GM12878 (cell line): ENCODE results near the gene STXBP2. TPM values are rescaled to one million over a fixed set of nuclear protein-coding genes. Genes with fewer than 3 reads are reported as not detected.

Experiments
- ATAC-seq: fragments of 200-7000 bp; cut with Tn5 transposase; 3 replicates; pipeline ENCODE4 v1.9.1; 2020; ENCODE audit warnings: mild to moderate bottlenecking, moderate library complexity
- BruUV-seq: library from RNA; stranded (reverse); fragments of 400-500 nt; replicated peaks from 2 replicates; lab custom pipeline; 2021; lab: Mats Ljungman, UMichigan
- CTCF ChIA-PET: fragments of 300-600 bp; sonication (Branson Sonifier 250); formaldehyde crosslinking; extraction: SDS; loops from one replicate; lab custom pipeline; 2021; ENCODE audit warnings: inconsistent platforms; lab: Yijun Ruan, JAX
- POLR2A ChIA-PET: fragments of 350-600 bp; formaldehyde crosslinking; extraction: SDS; loops from one replicate; lab custom pipeline; 2021; ENCODE audit warnings: inconsistent platforms; lab: Charles Lee
- RAD21 ChIA-PET: fragments of 300-600 bp; sonication (Branson Sonifier 250); formaldehyde crosslinking; loops from one replicate; lab custom pipeline; 2023; ENCODE audit warnings: antibody characterized with exemption; ENCODE audit not compliant: unreplicated experiment; lab: Charles Lee
- SMC1A ChIA-PET: fragments of 300-600 bp; sonication (Branson Sonifier 250); formaldehyde crosslinking; loops from one replicate; lab custom pipeline; 2023; ENCODE audit not compliant: unreplicated experiment, uncharacterized antibody; lab: Charles Lee
- DNase-seq: peaks from one replicate; pipeline ENCODE4 v3.0.0-alpha.2; 2011; ENCODE audit warnings: low read depth, low spot score
- FAIRE-seq: peaks from 3 replicates; lab custom pipeline; 2011; peaks lifted over from hg19 to GRCh38; lab: Jason Lieb, UNC
- H2AFZ ChIP-seq: 2 replicates; pipeline ENCODE4 v1.6.0; 2011; ENCODE audit warnings: low read depth, low read length, control low read depth; ENCODE audit not compliant: control insufficient read depth
- H3K27ac ChIP-seq: 2 replicates; pipeline ENCODE4 v1.5.1; 2011; ENCODE audit warnings: control low read depth; ENCODE audit not compliant: control insufficient read depth, insufficient read depth
- H3K27me3 ChIP-seq, 2 experiments: replicated peaks in 1 of 2; 2 replicates each; pipeline versions ENCODE4 v1.6.0 to v1.6.1; 2011; ENCODE audit warnings: low read length in 1 of 2; ENCODE audit not compliant: control insufficient read depth in 2 of 2, insufficient read depth in 2 of 2
- H3K36me3 ChIP-seq, 2 experiments: 2 replicates each; pipeline ENCODE4 v1.5.1; 2011; ENCODE audit warnings: low read length in 1 of 2; ENCODE audit not compliant: control insufficient read depth in 2 of 2, insufficient read depth in 2 of 2
- H3K4me1 ChIP-seq: 2 replicates; pipeline ENCODE4 v1.6.1; 2011; ENCODE audit warnings: mild to moderate bottlenecking, low read length, moderate library complexity, mixed read lengths; ENCODE audit not compliant: control insufficient read depth, insufficient read depth
- H3K4me2 ChIP-seq: 2 replicates; pipeline ENCODE4 v1.6.0; 2011; ENCODE audit warnings: control low read depth; ENCODE audit not compliant: control insufficient read depth, insufficient read depth
- H3K4me3 ChIP-seq: fragments of 200-600 bp; sonication (generic); 2 replicates; pipeline ENCODE4 v1.5.1; 2016
- H3K79me2 ChIP-seq: 2 replicates; pipeline ENCODE4 v1.6.0; 2011; ENCODE audit warnings: low read length; ENCODE audit not compliant: control insufficient read depth, insufficient read depth
- H3K9ac ChIP-seq: 2 replicates; pipeline ENCODE4 v1.8.0; 2011; ENCODE audit warnings: low read length, control low read depth, mixed read lengths; ENCODE audit not compliant: control insufficient read depth, insufficient read depth
- H3K9me3 ChIP-seq: replicated peaks from 3 replicates; pipeline ENCODE4 v1.5.1; 2011; ENCODE audit warnings: mild to moderate bottlenecking, low read length; ENCODE audit not compliant: control insufficient read depth, insufficient read depth
- H4K20me1 ChIP-seq: 2 replicates; pipeline ENCODE4 v1.6.0; 2011; ENCODE audit not compliant: control insufficient read depth, insufficient read depth
- BACH1 ChIP-seq: fragments of 450-650 bp; IDR thresholded peaks from 2 replicates; pipeline ENCODE4 v1.6.1; 2017; ENCODE audit warnings: mild to moderate bottlenecking, borderline replicate concordance
- BCLAF1 ChIP-seq: fragments of 450-650 bp; IDR thresholded peaks from 2 replicates; pipeline ENCODE4 v1.6.1; 2017; ENCODE audit warnings: antibody characterized with exemption, mild to moderate bottlenecking, moderate library complexity
- BRCA1 ChIP-seq: IDR thresholded peaks from 2 replicates; pipeline ENCODE4 v1.6.1; 2011; ENCODE audit warnings: low read depth, low read length, improper control_type of control experiment
- CBFB ChIP-seq: IDR thresholded peaks from 2 replicates; pipeline ENCODE4 v1.6.1; 2016; ENCODE audit warnings: antibody characterized with exemption, low read depth
- CREB1 ChIP-seq: IDR thresholded peaks from 2 replicates; pipeline ENCODE4 v1.6.1; 2012; ENCODE audit warnings: low read depth, mild to moderate bottlenecking, inconsistent platforms
- ESRRA ChIP-seq: IDR thresholded peaks from 2 replicates; pipeline ENCODE4 v1.6.1; 2012; ENCODE audit warnings: mild to moderate bottlenecking, low read length, improper control_type of control experiment
- GABPA ChIP-seq: IDR thresholded peaks from 2 replicates; pipeline ENCODE4 v1.6.1; 2014; ENCODE audit warnings: antibody characterized with exemption, low read depth, mild to moderate bottlenecking, inconsistent platforms
- HCFC1 ChIP-seq: fragments of 150-350 bp; IDR thresholded peaks from 2 replicates; pipeline ENCODE4 v1.6.1; 2014; ENCODE audit warnings: low read length
- KLF5 ChIP-seq: fragments of 450-650 bp; IDR thresholded peaks from 2 replicates; pipeline ENCODE4 v1.6.1; 2014; ENCODE audit warnings: mild to moderate bottlenecking; ENCODE audit not compliant: partially characterized antibody
- MEF2A ChIP-seq: IDR thresholded peaks from 2 replicates; pipeline ENCODE4 v1.6.1; 2011; ENCODE audit warnings: low read depth, mild to moderate bottlenecking, low read length, moderate library complexity; ENCODE audit not compliant: insufficient read depth
- RBBP5 ChIP-seq: fragments of 200-600 bp; sonication (generic); conservative IDR thresholded peaks from 2 replicates; pipeline ENCODE4 v1.6.1; 2016
- TCF3 ChIP-seq: IDR thresholded peaks from 2 replicates; pipeline ENCODE4 v1.6.1; 2012; ENCODE audit warnings: low read depth, mild to moderate bottlenecking, low read length, borderline replicate concordance; ENCODE audit not compliant: insufficient read depth
- WRNIP1 ChIP-seq: IDR thresholded peaks from 2 replicates; pipeline ENCODE4 v1.6.1; 2011; ENCODE audit warnings: low read depth, low read length, improper control_type of control experiment, borderline replicate concordance
- ZBED1 ChIP-seq: IDR thresholded peaks from 2 replicates; pipeline ENCODE4 v1.6.1; 2016; ENCODE audit warnings: borderline replicate concordance
- ZBTB4 ChIP-seq: fragments of 450-650 bp; formaldehyde crosslinking; IDR thresholded peaks from 2 replicates; pipeline ENCODE4 v1.4.0; 2022; ENCODE audit warnings: mild to moderate bottlenecking, moderate library complexity
- WGBS: methylation state at CpG from one replicate; pipeline ENCODE4 v1.1.6; 2016; ENCODE audit warnings: low lambda C conversion rate; ENCODE audit not compliant: insufficient replicate concordance, insufficient coverage; ENCODE audit errors: missing lambda C conversion rate; 5-methylcytosine and 5-hydroxymethylcytosine counted together
- in situ Hi-C: fragments of 300-500 bp; cut with MboI; formaldehyde crosslinking; loops from 9 replicates; pipeline ENCODE4 v1.14.3; 2018; ENCODE audit warnings: mixed read lengths
- intact Hi-C: fragments of 100-400 bp; cut with micrococcal nuclease; formaldehyde crosslinking; loops from one replicate; pipeline ENCODE4 v1.14.2; 2022; ENCODE audit not compliant: unreplicated experiment
- polyA plus RNA-seq, 11 experiments: library from polyadenylated mRNA; depleted of rRNA in 4 of 11; unstranded in 6 of 11; stranded (reverse) in 5 of 11; fragments of >200 nt; fragmentation: Nextera tagmentation in 4 of 11; fragmentation: Illumina TruSeq in 1 of 11; extraction: Ambion mirVana in 4 of 11; extraction: Trizol in 1 of 11; gene quantifications; 1 replicate in 1 of 11; 2 replicates in 10 of 11; pipeline versions ENCODE4 v1.2.1 to v1.2.3, GENCODE V29; 2011 to 2016; ENCODE audit warnings: inconsistent platforms in 2 of 11, missing spikeins in 2 of 11, low read depth in 1 of 11
- total RNA-seq, 4 experiments: library from RNA; depleted of rRNA in 3 of 4; stranded (reverse); fragments of >200 nt in 3 of 4; fragmentation: Illumina TruSeq in 1 of 4; extraction: Trizol in 1 of 4; gene quantifications; 2 replicates each; pipeline versions ENCODE4 v1.2.1 to v1.2.3, GENCODE V29; 2013 to 2021
- TF ChIP-seq, protein P1 (sequence below): fragments of 450-650 bp; IDR thresholded peaks from 2 replicates; pipeline ENCODE4 v1.6.1; 2017; ENCODE audit warnings: borderline replicate concordance
- TF ChIP-seq, protein P2 (sequence below): IDR thresholded peaks from 2 replicates; pipeline ENCODE4 v1.6.1; 2011; ENCODE audit warnings: mild to moderate bottlenecking, low read depth, low read length, moderate library complexity; ENCODE audit not compliant: insufficient replicate concordance

Gene STXBP2
- total and polyA plus RNA-seq, 10 of the 15 experiments (the other 5 are each of a cell fraction or from before 2014, with no cell fraction given): 2.6 to 111 (median 61.4) TPM

DNA sequence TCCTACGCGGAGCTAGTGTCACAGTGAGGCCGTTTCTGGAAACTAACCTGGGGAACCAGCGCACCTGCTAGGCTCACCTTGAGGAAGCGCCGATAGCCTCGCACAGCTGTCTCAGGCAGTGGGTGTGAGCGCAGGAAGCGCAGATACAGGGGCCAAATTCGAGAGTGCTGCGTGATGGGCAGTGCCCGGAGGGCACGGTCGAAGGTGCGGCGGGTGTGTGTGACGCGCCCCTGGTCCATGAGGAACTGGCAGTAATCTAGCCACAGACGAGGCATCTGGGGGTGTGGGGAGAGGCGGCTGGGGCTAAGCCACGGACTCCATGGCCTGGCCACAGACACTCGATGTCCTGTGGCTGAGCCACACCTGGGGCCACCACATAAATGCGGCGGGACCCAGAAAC is 9.7 kb upstream of the STXBP2 start:
- POLR2A ChIA-PET: no interaction called here
- H3K9ac ChIP-seq: no peak overlapping the region
- CTCF ChIA-PET: no interaction called here
- TF ChIP-seq ZBED1: no peak
- no peak for TF ChIP-seq ZBTB4
- TF ChIP-seq ESRRA: no peak
- TF ChIP-seq, protein P1, sequence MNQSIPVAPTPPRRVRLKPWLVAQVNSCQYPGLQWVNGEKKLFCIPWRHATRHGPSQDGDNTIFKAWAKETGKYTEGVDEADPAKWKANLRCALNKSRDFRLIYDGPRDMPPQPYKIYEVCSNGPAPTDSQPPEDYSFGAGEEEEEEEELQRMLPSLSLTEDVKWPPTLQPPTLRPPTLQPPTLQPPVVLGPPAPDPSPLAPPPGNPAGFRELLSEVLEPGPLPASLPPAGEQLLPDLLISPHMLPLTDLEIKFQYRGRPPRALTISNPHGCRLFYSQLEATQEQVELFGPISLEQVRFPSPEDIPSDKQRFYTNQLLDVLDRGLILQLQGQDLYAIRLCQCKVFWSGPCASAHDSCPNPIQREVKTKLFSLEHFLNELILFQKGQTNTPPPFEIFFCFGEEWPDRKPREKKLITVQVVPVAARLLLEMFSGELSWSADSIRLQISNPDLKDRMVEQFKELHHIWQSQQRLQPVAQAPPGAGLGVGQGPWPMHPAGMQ: no peak
- TF ChIP-seq WRNIP1: no peak
- TF ChIP-seq KLF5: no peak
- TF ChIP-seq HCFC1: no peak
- TF ChIP-seq TCF3: no peak
- TF ChIP-seq BCLAF1: no peak
- TF ChIP-seq CBFB: no peak
- TF ChIP-seq BRCA1: no peak
- TF ChIP-seq GABPA: no peak
- TF ChIP-seq, protein P2, sequence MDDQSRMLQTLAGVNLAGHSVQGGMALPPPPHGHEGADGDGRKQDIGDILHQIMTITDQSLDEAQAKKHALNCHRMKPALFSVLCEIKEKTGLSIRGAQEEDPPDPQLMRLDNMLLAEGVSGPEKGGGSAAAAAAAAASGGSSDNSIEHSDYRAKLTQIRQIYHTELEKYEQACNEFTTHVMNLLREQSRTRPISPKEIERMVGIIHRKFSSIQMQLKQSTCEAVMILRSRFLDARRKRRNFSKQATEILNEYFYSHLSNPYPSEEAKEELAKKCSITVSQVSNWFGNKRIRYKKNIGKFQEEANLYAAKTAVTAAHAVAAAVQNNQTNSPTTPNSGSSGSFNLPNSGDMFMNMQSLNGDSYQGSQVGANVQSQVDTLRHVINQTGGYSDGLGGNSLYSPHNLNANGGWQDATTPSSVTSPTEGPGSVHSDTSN: no peak
- no peak for TF ChIP-seq CREB1
- TF ChIP-seq MEF2A: no peak
- no peak for TF ChIP-seq RBBP5
- no peak for TF ChIP-seq BACH1

More for the DNA sequence above, 9.7 kb upstream of the STXBP2 start:
- intact Hi-C loops (no loop called here), in situ Hi-C loops (no loop called here)
- FAIRE-seq (no peak), ATAC-seq (no peak), DNase-seq (no peak)
- Histone ChIP-seq H3K27ac (no peak overlapping the region), H3K9me3 (no peaks in the 10 kb centered on the region), H3K4me2 (no peak overlapping the region), H3K4me1 (peaks cover 13% of the 10 kb centered on the region), H3K79me2 (peaks cover 41% of the 10 kb centered on the region), H3K36me3 (peaks cover 7 to 12% of the 10 kb centered on the region in 2 experiments; a peak in 3 of 4 replicates), H3K4me3 (no peak overlapping the region), H3K27me3 (no peaks in the 10 kb centered on the region), H4K20me1 (no peaks in the 10 kb centered on the region), H2AFZ (no peak overlapping the region)
- ChIA-PET RAD21 (no interaction called here), SMC1A (no interaction called here)
- BruUV-seq: no TSS peak
- 90% methylated on average over 24 of the region's 24 CpGs for WGBS
